Endothelial cell of umbilical vein (primary cell): Measurements from ENCODE around the gene OR5B17. TPM values are rescaled to one million over a fixed set of nuclear protein-coding genes. Genes with fewer than 3 reads are reported as not detected.
A peak's percentile ranks its signal among the peaks of the same experiment; 100 is the strongest.

Experiments
- BruUV-seq: library from RNA; stranded (reverse); fragments of 400-500 nt; replicated peaks from 2 replicates; lab custom pipeline; 2021; lab: Mats Ljungman, UMichigan
- CTCF ChIA-PET: fragments of 300-600, 350-600 bp; sonication (Branson Sonifier 250); formaldehyde crosslinking; loops from one replicate; lab custom pipeline; 2021; ENCODE audit warnings: antibody characterized with exemption, inconsistent platforms; lab: Charles Lee
- POLR2A ChIA-PET: fragments of 300-600, 350-600 bp; sonication (Branson Sonifier 250); formaldehyde crosslinking; loops from one replicate; lab custom pipeline; 2021; ENCODE audit warnings: antibody characterized with exemption, inconsistent platforms; lab: Charles Lee
- DNase-seq: peaks from one replicate; pipeline ENCODE4 v3.0.0-alpha.2; 2011; ENCODE audit warnings: low read depth, low spot score
- FAIRE-seq: peaks from 2 replicates; lab custom pipeline; 2011; peaks lifted over from hg19 to GRCh38; lab: Jason Lieb, UNC
- H2AFZ ChIP-seq: 2 replicates; pipeline ENCODE4 v1.6.0; 2012; ENCODE audit warnings: low read depth, low read length, control low read depth, inconsistent platforms
- H3K27ac ChIP-seq: 2 replicates; pipeline ENCODE4 v1.5.1; 2011; ENCODE audit warnings: low read depth, mild to moderate bottlenecking, control low read depth, low read length, moderate library complexity; ENCODE audit not compliant: insufficient read depth
- H3K27me3 ChIP-seq, 2 experiments: 2 replicates each; pipeline versions ENCODE4 v1.6.0 to v1.6.1; 2011; ENCODE audit warnings: low read length in 2 of 2, mixed read lengths in 1 of 2; ENCODE audit not compliant: control insufficient read depth in 2 of 2, insufficient read depth in 2 of 2
- H3K36me3 ChIP-seq, 2 experiments: 2 replicates in 1 of 2; 3 replicates in 1 of 2; pipeline ENCODE4 v1.5.1; 2011; ENCODE audit warnings: low read length in 2 of 2, mild to moderate bottlenecking in 1 of 2, moderate library complexity in 1 of 2; ENCODE audit not compliant: control insufficient read depth in 2 of 2, insufficient read depth in 2 of 2; ENCODE audit errors: extremely low read depth in 1 of 2
- H3K4me1 ChIP-seq: 3 replicates; pipeline ENCODE4 v1.5.1; 2011; ENCODE audit warnings: mild to moderate bottlenecking, low read length; ENCODE audit not compliant: control insufficient read depth, insufficient read depth; ENCODE audit errors: extremely low read depth
- H3K4me2 ChIP-seq: 2 replicates; pipeline ENCODE4 v1.6.1; 2011; ENCODE audit warnings: low read length, control low read depth, mixed read lengths; ENCODE audit not compliant: insufficient read depth
- H3K4me3 ChIP-seq, 3 experiments: fragments of 200-600 bp in 1 of 3; sonication (generic), shearing (Covaris generic) in 1 of 3; replicated peaks in 1 of 3; 2 replicates each; pipeline ENCODE4 v1.5.1; 2011 to 2016; ENCODE audit warnings: control low read depth in 3 of 3, low read length in 3 of 3, mild to moderate bottlenecking in 2 of 3, inconsistent platforms in 1 of 3, low read depth in 1 of 3, moderate library complexity in 1 of 3; ENCODE audit not compliant: insufficient read depth in 1 of 3
- H3K79me2 ChIP-seq: 2 replicates; pipeline ENCODE4 v1.6.0; 2012; ENCODE audit warnings: low read length, inconsistent platforms; ENCODE audit not compliant: control insufficient read depth, insufficient read depth
- H3K9ac ChIP-seq: replicated peaks from 2 replicates; pipeline ENCODE3; 2011; ENCODE audit warnings: low read length, control low read depth; ENCODE audit not compliant: insufficient read depth; ENCODE audit errors: extremely low read depth
- H3K9me1 ChIP-seq: replicated peaks from 3 replicates; pipeline ENCODE4 v1.6.0; 2011; ENCODE audit warnings: mild to moderate bottlenecking, low read length; ENCODE audit not compliant: control insufficient read depth, insufficient read depth; ENCODE audit errors: extremely low read depth
- H3K9me3 ChIP-seq: replicated peaks from 2 replicates; pipeline ENCODE4 v1.5.1; 2012; ENCODE audit warnings: low read length, inconsistent platforms; ENCODE audit not compliant: control insufficient read depth, insufficient read depth
- H4K20me1 ChIP-seq: replicated peaks from 2 replicates; pipeline ENCODE3; 2011; ENCODE audit warnings: mild to moderate bottlenecking, low read length; ENCODE audit not compliant: control insufficient read depth, insufficient read depth; ENCODE audit errors: extremely low read depth
- FOS ChIP-seq: IDR thresholded peaks from 2 replicates; pipeline ENCODE4 v1.6.1; 2011; ENCODE audit warnings: mild to moderate bottlenecking, low read length, moderate library complexity, borderline replicate concordance; ENCODE audit not compliant: insufficient read depth
- GATA2 ChIP-seq: IDR thresholded peaks from 2 replicates; pipeline ENCODE4 v1.7.0; 2011; ENCODE audit warnings: low read depth, mild to moderate bottlenecking, moderate library complexity, mixed read lengths, low read length; ENCODE audit not compliant: insufficient read length, insufficient read depth
- JUN ChIP-seq: IDR thresholded peaks from 2 replicates; pipeline ENCODE4 v1.6.1; 2011; ENCODE audit warnings: borderline replicate concordance, low read depth; ENCODE audit not compliant: insufficient read length, insufficient read depth
- MYC ChIP-seq: IDR thresholded peaks from one replicate; pipeline ENCODE4 v1.6.1; 2011; ENCODE audit warnings: mild to moderate bottlenecking, low read depth, low read length
- POLR2A ChIP-seq: IDR thresholded peaks from 2 replicates; pipeline ENCODE4 v1.6.1; 2012; ENCODE audit warnings: low read depth, mild to moderate bottlenecking, control low read depth, low read length
- POLR2AphosphoS5 ChIP-seq: IDR thresholded peaks from 2 replicates; pipeline ENCODE4 v1.6.1; 2012; ENCODE audit warnings: low read depth, mild to moderate bottlenecking, control low read depth, low read length, moderate library complexity; ENCODE audit not compliant: insufficient read depth
- dilution Hi-C: fragments of 300-500 bp; cut with MboI; formaldehyde crosslinking; loops from one replicate; pipeline ENCODE4 v1.15.0; 2019; ENCODE audit warnings: low sequenced_read_pairs; ENCODE audit not compliant: extremely low pct_ligation_motif_present
- intact Hi-C: fragments of 100-400 bp; cut with micrococcal nuclease; formaldehyde crosslinking; loops from one replicate; pipeline ENCODE4 v1.10.0; 2022
- polyA plus RNA-seq, 4 experiments: library from polyadenylated mRNA; depleted of rRNA in 3 of 4; stranded (reverse) in 3 of 4; unstranded in 1 of 4; fragments of >200 nt; gene quantifications; 2 replicates each; pipeline versions ENCODE4 v1.2.1 to v1.2.3, GENCODE V29; 2011 to 2012; ENCODE audit warnings: missing spikeins in 1 of 4
- total RNA-seq: library from RNA; stranded (reverse); gene quantifications from 2 replicates; pipeline ENCODE4 v1.2.3, GENCODE V29; 2021
- TF ChIP-seq, protein P1 (sequence below), 2 donors: IDR thresholded peaks; 1 replicate in 1 of 2; 2 replicates in 1 of 2; pipeline ENCODE4 v1.5.1; 2011; ENCODE audit warnings: low read length in 2 of 2, mild to moderate bottlenecking in 2 of 2, moderate library complexity in 2 of 2, control low read depth in 1 of 2, inconsistent platforms in 1 of 2, low read depth in 1 of 2; ENCODE audit not compliant: insufficient read depth in 1 of 2; ENCODE audit errors: extremely low read depth in 1 of 2
- TF ChIP-seq, protein P2 (sequence below): IDR thresholded peaks from 2 replicates; pipeline ENCODE4 v1.6.1; 2011; ENCODE audit not compliant: insufficient read depth, insufficient read length

OR5B17 gene
- total and polyA plus RNA-seq, 2 donors (not counting 3 experiments of a cell fraction or from before 2014, with no cell fraction given), result not detected

DNA sequence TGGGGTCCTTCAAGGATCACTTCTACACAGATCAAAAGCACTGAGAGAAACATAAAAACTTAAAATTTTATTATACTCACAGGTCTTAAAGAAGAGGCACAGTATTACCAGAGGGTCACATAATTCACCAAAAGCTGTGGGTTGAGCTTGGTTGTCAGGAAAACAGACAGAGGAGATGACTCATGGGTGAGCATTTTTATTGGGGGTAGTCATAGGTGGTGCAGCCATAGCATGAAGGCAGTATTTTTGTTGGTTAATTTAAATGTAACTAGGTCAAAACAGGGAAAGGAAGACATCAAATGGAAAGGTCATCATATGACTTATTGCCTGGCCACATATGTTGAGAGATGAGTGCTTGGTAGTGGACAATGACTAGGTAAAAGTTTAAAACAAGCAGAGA is 24.2 kb downstream of the OR5B17 start:
- Histone ChIP-seq H3K4me1 (peaks cover 16% of the 10 kb centered on the region), H3K27me3 (no peaks in the 10 kb centered on the region), H3K79me2 (no peaks in the 10 kb centered on the region), H3K4me2 (peak overlapping the region; percentile 52), H3K36me3 (no peaks in the 10 kb centered on the region), H4K20me1 (no peaks in the 10 kb centered on the region), H3K9me1 (no peaks in the 10 kb centered on the region), H3K27ac (peak overlapping the region; percentile 87), H2AFZ (peak overlapping the region; percentile 79), H3K4me3 (peak overlapping the region in 1 of 3 experiments; percentile 27), H3K9ac (peak overlapping the region; percentile 33), H3K9me3 (no peaks in the 10 kb centered on the region)
- dilution Hi-C loops (no loop called here), intact Hi-C loops (loop anchor here (1.0 kb wide), 2 partner anchors 60 to 330 kb away; no protein-coding TSS in a partner anchor)
- ChIA-PET CTCF (interaction anchor here (0.8 to 1.6 kb wide), 4 partner anchors 11 to 62 kb away, joined by 3 read pairs; no protein-coding TSS in a partner anchor), POLR2A (no interaction called here)
- TF ChIP-seq POLR2AphosphoS5 (peak; percentile 42), POLR2A (no peak), MYC (no peak), GATA2 (peak; percentile 1), JUN (peak; percentile 89), FOS (peak; percentile 96)
- TF ChIP-seq, protein P1, sequence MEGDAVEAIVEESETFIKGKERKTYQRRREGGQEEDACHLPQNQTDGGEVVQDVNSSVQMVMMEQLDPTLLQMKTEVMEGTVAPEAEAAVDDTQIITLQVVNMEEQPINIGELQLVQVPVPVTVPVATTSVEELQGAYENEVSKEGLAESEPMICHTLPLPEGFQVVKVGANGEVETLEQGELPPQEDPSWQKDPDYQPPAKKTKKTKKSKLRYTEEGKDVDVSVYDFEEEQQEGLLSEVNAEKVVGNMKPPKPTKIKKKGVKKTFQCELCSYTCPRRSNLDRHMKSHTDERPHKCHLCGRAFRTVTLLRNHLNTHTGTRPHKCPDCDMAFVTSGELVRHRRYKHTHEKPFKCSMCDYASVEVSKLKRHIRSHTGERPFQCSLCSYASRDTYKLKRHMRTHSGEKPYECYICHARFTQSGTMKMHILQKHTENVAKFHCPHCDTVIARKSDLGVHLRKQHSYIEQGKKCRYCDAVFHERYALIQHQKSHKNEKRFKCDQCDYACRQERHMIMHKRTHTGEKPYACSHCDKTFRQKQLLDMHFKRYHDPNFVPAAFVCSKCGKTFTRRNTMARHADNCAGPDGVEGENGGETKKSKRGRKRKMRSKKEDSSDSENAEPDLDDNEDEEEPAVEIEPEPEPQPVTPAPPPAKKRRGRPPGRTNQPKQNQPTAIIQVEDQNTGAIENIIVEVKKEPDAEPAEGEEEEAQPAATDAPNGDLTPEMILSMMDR (IDR thresholded peaks at IDR 0.05; ENCODE audit: extremely low read depth in 1 of 2, insufficient read depth in 1 of 2, low read depth in 1 of 2, low read length in 2 of 2), result no peak
- TF ChIP-seq, protein P2, sequence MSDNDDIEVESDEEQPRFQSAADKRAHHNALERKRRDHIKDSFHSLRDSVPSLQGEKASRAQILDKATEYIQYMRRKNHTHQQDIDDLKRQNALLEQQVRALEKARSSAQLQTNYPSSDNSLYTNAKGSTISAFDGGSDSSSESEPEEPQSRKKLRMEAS, result no peak
- BruUV-seq, result no TSS peak
- FAIRE-seq, result peak; percentile 75
- peak; percentile 87 for DNase-seq
